Iris pigment epithelial cell (primary cell): ENCODE data around the gene GRM6.

Source experiments
- DNase-seq: peaks from one replicate; pipeline ENCODE4 v3.0.0-alpha.2; 2011; ENCODE audit warnings: low read depth

Gene GRM6

DNA sequence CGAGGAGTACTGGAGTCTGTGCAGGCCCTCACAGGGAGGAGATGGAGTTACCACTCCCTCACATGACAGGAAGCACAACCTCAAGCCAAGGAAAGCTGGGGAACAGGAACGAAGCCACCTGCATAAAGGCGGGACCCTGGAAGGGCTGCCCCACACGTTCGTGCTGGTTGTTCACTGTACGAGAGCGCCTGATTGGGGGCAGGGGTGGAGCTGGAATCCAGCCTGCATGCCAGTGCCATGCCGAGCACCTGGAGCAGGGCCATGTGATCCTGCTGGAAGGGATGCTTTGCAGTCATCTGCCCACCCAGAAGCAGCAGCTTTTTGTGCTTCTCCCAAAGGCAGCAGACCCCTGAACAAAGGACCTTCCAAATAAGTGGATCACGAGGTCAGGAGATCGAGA is 11.4 kb downstream of the GRM6 start:
- DNase-seq = no peak

DNA sequence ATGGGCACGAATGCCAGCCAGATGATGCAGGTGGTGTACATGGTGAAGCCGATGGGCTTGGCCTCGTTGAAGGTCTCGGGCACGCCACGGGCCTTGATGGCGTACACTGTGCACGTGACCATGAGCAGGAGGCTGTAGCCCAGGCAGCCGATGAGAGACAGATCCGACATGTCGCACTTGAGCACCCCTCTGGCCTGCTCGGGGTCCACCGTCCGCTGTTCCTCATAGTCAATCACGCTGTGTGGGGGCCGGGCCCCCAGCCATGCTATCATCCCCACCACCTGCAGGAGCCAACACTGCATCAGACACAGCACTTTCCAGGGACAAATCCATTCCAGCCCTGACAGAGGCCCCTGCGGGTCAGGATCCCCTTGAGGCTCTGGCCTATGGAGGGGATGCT is 12.2 kb downstream of the GRM6 start:
- no peak for DNase-seq

DNA sequence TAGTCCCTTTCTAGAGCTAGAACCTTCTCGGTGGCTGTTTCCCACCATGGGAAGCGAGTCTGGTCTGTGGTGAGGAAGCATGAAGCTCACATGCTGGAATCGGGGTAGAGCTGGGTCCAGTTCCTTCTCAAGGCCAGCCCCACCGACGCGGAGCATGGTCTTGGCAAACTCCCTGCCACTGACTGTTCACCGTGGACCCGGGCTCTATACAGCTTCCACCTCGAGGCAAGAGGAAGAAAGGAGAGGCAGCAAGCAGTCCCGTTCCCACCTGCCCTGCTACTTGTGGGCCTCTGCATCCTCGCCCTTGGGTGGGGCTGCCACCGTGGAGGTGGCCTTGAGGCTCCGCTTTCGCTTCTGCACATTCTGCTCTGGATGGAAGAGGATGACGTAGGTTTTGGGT is 13.7 kb downstream of the GRM6 start:
- DNase-seq = no peak

DNA sequence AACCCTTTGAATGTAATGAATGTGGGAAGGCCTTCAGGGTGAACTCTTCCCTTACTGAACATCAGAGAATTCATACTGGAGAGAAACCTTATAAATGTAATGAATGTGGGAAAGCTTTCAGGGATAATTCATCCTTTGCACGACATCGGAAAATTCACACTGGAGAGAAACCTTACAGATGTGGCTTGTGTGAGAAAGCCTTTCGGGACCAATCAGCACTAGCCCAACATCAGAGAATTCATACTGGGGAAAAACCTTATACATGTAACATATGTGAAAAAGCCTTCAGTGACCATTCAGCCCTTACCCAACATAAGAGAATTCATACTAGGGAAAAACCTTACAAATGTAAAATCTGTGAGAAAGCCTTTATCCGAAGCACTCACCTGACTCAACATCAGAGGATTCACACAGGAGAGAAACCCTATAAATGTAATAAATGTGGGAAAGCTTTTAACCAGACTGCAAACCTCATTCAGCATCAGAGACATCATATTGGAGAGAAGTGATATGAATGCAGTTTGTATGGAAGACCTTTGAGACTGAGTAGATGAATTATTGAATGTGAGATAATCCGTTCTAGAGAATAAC is 29.6 kb downstream of the GRM6 start:
- DNase-seq = no peak

DNA sequence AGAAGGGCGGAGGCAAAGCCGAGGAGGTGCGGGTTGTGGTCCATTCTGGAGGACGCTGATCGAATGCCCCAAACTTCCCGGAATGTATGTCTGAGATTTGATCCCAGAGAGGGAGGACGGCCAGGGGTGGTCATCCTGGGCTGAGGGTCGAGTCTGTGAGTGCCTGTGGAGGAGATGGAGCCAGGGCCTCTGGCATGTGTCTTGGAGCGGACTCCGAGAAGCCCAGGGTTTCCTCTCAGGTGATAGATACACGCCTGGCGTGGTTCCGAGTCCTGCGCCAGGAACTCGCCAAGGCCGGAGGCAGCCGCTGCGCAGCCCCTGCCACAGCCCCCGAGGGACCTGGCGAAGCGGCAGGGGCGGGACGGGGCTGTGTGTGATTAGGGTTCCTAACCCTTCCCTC is 53.8 kb downstream of the GRM6 start:
- no peak for DNase-seq

DNA sequence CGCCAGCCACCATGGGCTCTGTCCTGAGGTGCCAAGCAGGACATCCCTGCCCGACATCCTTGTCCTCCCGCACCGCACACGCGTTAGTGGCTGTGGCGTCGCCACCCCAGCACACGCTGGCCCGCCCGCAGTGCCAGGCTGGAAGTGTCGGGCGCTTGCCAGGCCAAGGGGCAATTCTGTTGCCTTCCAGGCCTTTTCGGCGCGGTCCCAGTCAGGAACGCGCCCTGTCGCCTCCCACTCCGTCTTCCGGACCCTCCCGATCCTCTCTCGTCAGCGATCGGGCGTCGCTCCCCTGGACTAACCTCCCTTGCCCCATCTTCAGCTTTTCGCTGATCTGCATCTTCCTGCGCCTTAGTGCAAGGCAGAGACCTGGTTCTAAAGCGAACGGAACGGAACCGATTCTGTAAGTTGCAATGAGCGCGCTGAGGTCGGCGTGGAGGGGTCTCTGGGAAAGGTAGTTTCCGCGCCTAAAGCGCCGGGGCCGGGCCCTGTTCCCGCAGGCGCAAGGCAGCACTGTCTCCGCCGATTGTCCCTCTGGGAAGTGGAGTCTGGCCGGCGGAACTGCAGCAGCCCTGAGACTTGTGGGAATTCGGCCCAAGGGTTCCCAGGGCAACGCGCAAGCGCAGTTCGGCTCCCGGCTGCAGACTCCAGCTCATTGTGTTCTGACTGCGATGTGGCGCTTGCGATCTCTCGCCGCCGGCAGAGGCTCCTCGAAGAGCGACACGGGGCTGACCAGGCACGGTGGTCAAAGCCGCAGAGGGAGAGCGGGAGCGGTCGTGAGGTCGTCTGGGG is 54.4 kb downstream of the GRM6 start, which contains the start of gene ZNF454:
ZNF454 (plus strand) TSS at position 630 of the 792 bp plus-strand sequence. CDS start 1,594 bp downstream, outside the sequence.
- DNase-seq = peak; percentile 93

DNA sequence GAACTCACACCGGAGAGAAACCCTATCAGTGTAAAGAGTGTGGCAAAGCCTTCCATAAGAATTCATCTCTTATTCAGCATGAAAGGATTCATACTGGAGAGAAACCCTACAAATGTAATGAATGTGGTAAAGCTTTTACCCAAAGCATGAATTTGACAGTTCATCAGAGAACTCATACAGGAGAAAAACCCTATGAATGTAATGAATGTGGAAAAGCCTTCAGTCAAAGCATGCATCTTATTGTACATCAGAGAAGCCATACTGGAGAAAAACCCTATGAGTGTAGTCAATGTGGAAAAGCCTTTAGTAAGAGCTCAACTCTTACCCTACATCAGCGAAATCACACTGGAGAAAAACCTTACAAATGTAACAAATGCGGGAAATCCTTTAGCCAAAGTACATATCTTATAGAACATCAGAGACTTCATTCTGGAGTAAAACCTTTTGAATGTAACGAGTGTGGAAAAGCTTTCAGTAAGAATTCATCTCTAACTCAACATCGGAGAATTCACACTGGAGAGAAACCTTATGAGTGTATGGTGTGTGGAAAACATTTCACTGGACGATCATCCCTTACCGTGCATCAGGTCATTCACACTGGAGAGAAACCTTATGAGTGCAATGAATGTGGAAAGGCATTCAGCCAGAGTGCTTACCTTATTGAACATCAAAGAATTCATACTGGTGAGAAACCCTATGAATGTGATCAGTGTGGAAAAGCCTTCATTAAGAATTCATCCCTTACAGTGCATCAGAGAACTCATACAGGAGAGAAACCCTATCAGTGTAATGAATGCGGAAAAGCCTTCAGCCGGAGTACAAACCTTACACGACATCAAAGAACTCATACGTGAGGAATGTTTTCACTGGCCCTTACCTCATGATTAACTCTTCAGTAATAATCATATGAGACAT is 63.0 kb downstream of the GRM6 start:
- no peak for DNase-seq
